Activated CD8-positive, alpha-beta memory T cell treated with anti-CD3 and anti-CD28 coated beads, Interleukin-2, amount 50 U/mL, for 24 hours (primary cell): ENCODE results near the gene PPM1L.

Source experiments
- DNase-seq: peaks from one replicate; pipeline ENCODE4 v3.0.0-alpha.2; 2020; ENCODE audit errors: extremely low read depth

Gene PPM1L

GRCh38 chr3:160852856-160853255, 96.8 kb downstream of the PPM1L start:
- no peak for DNase-seq

GRCh38 chr3:160856450-160856849, 100.4 kb downstream of the PPM1L start:
- no peak for DNase-seq

- no peak for DNase-seq
Observed at GRCh38 chr3:160857476-160858119, 101.6 kb downstream of the PPM1L start.

GRCh38 chr3:160860346-160860745, 104.3 kb downstream of the PPM1L start:
- DNase-seq: no peak

GRCh38 chr3:160869825-160870224, 113.8 kb downstream of the PPM1L start:
- no peak for DNase-seq

- no peak for DNase-seq
Observed at GRCh38 chr3:160870327-160870726, 114.3 kb downstream of the PPM1L start.

- no peak for DNase-seq
Observed at GRCh38 chr3:160874736-160875135, 118.7 kb downstream of the PPM1L start.

- DNase-seq: no peak
Observed at GRCh38 chr3:160876643-160877042, 120.6 kb downstream of the PPM1L start.

GRCh38 chr3:160879859-160880258, 123.8 kb downstream of the PPM1L start:
- DNase-seq: no peak

GRCh38 chr3:160883373-160883772, 127.3 kb downstream of the PPM1L start:
- no peak for DNase-seq

GRCh38 chr3:160885791-160886286, 129.8 kb downstream of the PPM1L start:
- no peak for DNase-seq

GRCh38 chr3:160886421-160886820, 130.4 kb downstream of the PPM1L start:
- DNase-seq: no peak

- no peak for DNase-seq
Observed at GRCh38 chr3:160893207-160893606, 137.2 kb downstream of the PPM1L start.

GRCh38 chr3:160904691-160905090, 148.7 kb downstream of the PPM1L start:
- DNase-seq: no peak

GRCh38 chr3:160906646-160907045, 150.6 kb downstream of the PPM1L start:
- no peak for DNase-seq

GRCh38 chr3:160909917-160910316, 153.9 kb downstream of the PPM1L start:
- DNase-seq: no peak

- no peak for DNase-seq
Observed at GRCh38 chr3:160911411-160911810, 155.4 kb downstream of the PPM1L start.

- no peak for DNase-seq
Observed at GRCh38 chr3:160916472-160916871, 160.4 kb downstream of the PPM1L start.

GRCh38 chr3:160919942-160920341, 163.9 kb downstream of the PPM1L start:
- no peak for DNase-seq

GRCh38 chr3:160921020-160921635, 165.1 kb downstream of the PPM1L start:
- DNase-seq: no peak

GRCh38 chr3:160924776-160925175, 168.7 kb downstream of the PPM1L start:
- DNase-seq: no peak

GRCh38 chr3:160927620-160928019, 171.6 kb downstream of the PPM1L start:
- no peak for DNase-seq

GRCh38 chr3:160928183-160928726, 172.2 kb downstream of the PPM1L start:
- no peak for DNase-seq
